GM18505 (cell line): ENCODE data around the gene PTPN5.
"Not testable (repeated sequence)": the region's sequence is repeated elsewhere in the genome, so short reads cannot be mapped to it uniquely, and the experiment has no call there.

Source experiments
- ATAC-seq: cut with Tn5 transposase; IDR thresholded peaks from one replicate; pipeline ENCODE4 v1.9.1; 2021; ENCODE audit not compliant: unreplicated experiment
- POLR2A ChIP-seq: IDR thresholded peaks from 4 replicates; pipeline ENCODE4 v1.6.1; 2011; ENCODE audit warnings: borderline replicate concordance; ENCODE audit not compliant: insufficient read depth, insufficient read length; ENCODE audit errors: extremely low read depth

Gene PTPN5

GRCh38 chr11:18791207-18791968 lies at the start of gene PTPN5:
TSS of gene PTPN5 (minus strand) at chr11:18791798. CDS start at chr11:18771958, 19,840 bp downstream.
- no peak for TF ChIP-seq POLR2A
- no peak for ATAC-seq

- ATAC-seq, result no peak
Observed at GRCh38 chr11:18836417-18836816, 44.8 kb upstream of the PTPN5 start.

GRCh38 chr11:18834754-18835466 lies 43.3 kb upstream of the PTPN5 start:
- no peak for ATAC-seq

More at GRCh38 chr11:18836417-18836816, 44.8 kb upstream of the PTPN5 start:
- TF ChIP-seq POLR2A, result no peak

GRCh38 chr11:18820160-18820559 lies 28.6 kb upstream of the PTPN5 start:
- ATAC-seq, result not testable (repeated sequence)

More at GRCh38 chr11:18834754-18835466, 43.3 kb upstream of the PTPN5 start:
- TF ChIP-seq POLR2A, result no peak

GRCh38 chr11:18804199-18804999 lies 12.8 kb upstream of the PTPN5 start:
- no peak for TF ChIP-seq POLR2A
- ATAC-seq, result no peak

GRCh38 chr11:18802381-18803257 lies 11.0 kb upstream of the PTPN5 start:
- ATAC-seq, result no peak

GRCh38 chr11:18798799-18799469 lies 7.3 kb upstream of the PTPN5 start:
- ATAC-seq, result no peak
- TF ChIP-seq POLR2A, result no peak

More at GRCh38 chr11:18802381-18803257, 11.0 kb upstream of the PTPN5 start:
- no peak for TF ChIP-seq POLR2A

GRCh38 chr11:18794956-18795355 lies 3.4 kb upstream of the PTPN5 start:
- no peak for TF ChIP-seq POLR2A
- ATAC-seq, result no peak

- ATAC-seq, result no peak
- no peak for TF ChIP-seq POLR2A
Observed at GRCh38 chr11:18792827-18793226, 1.2 kb upstream of the PTPN5 start.

GRCh38 chr11:18791969-18792628 lies 501 bp upstream of the PTPN5 start:
- no peak for ATAC-seq
- TF ChIP-seq POLR2A, result no peak

- ATAC-seq, result no peak
- no peak for TF ChIP-seq POLR2A
Observed at GRCh38 chr11:18790883-18791206, 753 bp downstream of the PTPN5 start.

GRCh38 chr11:18789942-18790341 lies 1.7 kb downstream of the PTPN5 start:
- no peak for TF ChIP-seq POLR2A
- ATAC-seq, result no peak
